ENCODE measurements around the gene FALEC.

FALEC gene

DNA sequence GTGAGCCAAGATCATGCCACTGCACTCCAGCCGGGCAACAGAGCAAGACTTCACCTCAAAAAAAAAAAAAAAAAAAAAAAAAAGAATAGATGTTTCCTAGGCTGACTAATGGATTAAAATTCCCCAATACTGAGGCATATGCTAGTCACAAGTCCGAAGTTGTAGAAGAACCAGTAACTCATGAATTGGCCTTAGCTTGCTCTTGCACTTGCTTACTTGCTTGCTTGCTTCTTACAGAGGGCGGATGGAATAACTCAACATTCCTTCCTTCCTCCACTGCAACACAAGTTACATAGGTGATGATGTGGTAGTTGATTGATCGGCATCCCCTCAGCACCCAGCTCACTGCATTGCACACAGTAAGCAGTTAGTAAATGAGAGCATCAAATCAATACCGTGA lies 31.1 kb upstream of the FALEC start:
- Mint-ChIP-seq H3K27ac (no peak overlapping the region), H3K4me3 (no peak overlapping the region), H3K36me3 (ENCODE audit: low read depth) (peaks cover 7% of the 10 kb centered on the region), H3K27me3 (ENCODE audit: low read depth) (no peaks in the 10 kb centered on the region), H3K9me3 (no peaks in the 10 kb centered on the region), H3K4me1 (peaks cover 13% of the 10 kb centered on the region)
- TF ChIP-seq, protein P1, sequence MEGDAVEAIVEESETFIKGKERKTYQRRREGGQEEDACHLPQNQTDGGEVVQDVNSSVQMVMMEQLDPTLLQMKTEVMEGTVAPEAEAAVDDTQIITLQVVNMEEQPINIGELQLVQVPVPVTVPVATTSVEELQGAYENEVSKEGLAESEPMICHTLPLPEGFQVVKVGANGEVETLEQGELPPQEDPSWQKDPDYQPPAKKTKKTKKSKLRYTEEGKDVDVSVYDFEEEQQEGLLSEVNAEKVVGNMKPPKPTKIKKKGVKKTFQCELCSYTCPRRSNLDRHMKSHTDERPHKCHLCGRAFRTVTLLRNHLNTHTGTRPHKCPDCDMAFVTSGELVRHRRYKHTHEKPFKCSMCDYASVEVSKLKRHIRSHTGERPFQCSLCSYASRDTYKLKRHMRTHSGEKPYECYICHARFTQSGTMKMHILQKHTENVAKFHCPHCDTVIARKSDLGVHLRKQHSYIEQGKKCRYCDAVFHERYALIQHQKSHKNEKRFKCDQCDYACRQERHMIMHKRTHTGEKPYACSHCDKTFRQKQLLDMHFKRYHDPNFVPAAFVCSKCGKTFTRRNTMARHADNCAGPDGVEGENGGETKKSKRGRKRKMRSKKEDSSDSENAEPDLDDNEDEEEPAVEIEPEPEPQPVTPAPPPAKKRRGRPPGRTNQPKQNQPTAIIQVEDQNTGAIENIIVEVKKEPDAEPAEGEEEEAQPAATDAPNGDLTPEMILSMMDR (IDR thresholded peaks at IDR 0.05; ENCODE audit: unreplicated experiment in 3 of 3) = no peak

DNA sequence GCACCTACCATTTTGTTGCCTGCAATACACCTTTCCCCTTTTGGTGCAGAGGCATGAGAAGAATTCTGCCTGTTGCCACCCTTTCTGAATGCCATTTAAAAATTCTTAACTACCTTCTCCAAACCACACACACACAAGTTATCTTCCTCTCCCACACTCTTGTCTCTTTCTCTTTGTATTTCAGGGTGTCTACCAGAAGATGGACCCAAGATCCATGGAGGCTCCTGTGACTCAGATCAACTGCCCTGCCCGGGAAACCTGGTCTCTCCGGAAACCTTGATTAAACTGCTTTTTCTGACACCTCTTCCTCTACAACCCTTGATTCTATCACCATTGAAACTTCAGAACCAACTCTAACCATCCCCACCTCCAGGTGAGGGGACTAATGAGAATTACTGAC lies 30.7 kb upstream of the FALEC start:
- Mint-ChIP-seq H3K27ac (peak overlapping the region in 1 of 3 experiments; percentile 23), H3K36me3 (ENCODE audit: low read depth) (peaks cover 8% of the 10 kb centered on the region), H3K4me1 (peaks cover 13% of the 10 kb centered on the region), H3K9me3 (no peaks in the 10 kb centered on the region), H3K27me3 (ENCODE audit: low read depth) (no peaks in the 10 kb centered on the region), H3K4me3 (peak overlapping the region; percentile 46 to 68 (median 63))
- TF ChIP-seq, protein P1 (IDR thresholded peaks at IDR 0.05; ENCODE audit: unreplicated experiment in 3 of 3) = no peak

DNA sequence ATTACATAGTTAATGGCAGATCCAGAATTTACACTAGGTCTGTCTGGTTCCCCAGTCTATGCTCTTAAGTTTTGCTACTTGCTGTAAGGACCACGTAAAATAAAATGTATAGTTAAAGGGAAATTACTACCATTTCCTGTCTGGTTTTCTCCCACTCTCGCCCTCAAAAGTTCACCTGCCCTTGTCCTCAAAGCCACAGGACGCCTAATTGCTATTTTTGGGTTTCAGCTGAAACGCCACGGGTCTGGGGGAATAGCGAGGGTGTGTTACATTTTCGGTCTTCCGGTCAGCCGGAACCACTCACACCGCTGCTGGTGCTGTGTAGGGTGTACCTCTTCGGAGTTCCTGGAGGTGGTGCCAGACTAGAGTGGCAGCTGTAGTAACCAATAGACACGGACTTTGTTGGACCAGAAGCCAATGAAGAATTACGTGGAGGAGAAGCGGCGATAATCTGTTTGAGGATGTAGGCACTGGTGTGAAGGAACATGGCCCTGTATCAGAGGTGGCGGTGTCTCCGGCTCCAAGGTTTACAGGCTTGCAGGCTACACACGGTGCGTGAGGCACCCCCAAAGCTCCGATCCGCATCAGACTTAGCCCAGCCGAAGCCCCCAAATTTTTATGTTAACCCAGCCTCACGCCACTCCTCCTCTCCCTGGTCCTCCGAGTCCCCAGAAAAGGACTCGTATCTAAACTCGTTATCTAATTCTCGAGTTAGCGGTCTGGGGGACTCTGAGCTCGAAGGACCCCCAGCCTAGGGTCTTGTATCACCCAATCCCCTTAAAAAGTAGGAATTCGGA lies 28.4 kb upstream of the FALEC start, which contains the start of gene TARS2:
Gene TARS2, plus strand, starts transcription at position 454 of the 797 bp plus-strand sequence. Its CDS starts 32 bp downstream, at position 486.
- H3K4me3 Mint-ChIP-seq = peak within 1 kb of the TSS; percentile 83 to 90 (median 86)
- no peaks in the 10 kb centered on the region for H3K9me3 Mint-ChIP-seq
- peak within 1 kb of the TSS; percentile 86 to 91 (median 87) for H3K27ac Mint-ChIP-seq
- TF ChIP-seq, protein P1 (IDR thresholded peaks at IDR 0.05; ENCODE audit: unreplicated experiment in 3 of 3) = peak in 1 of 3 experiments; percentile 8
- peaks cover 13% of the 10 kb centered on the region for H3K4me1 Mint-ChIP-seq
- no peaks in the 10 kb centered on the region for H3K27me3 Mint-ChIP-seq (ENCODE audit: low read depth)
- H3K36me3 Mint-ChIP-seq (ENCODE audit: low read depth) = peaks cover 23% of the 10 kb centered on the region

DNA sequence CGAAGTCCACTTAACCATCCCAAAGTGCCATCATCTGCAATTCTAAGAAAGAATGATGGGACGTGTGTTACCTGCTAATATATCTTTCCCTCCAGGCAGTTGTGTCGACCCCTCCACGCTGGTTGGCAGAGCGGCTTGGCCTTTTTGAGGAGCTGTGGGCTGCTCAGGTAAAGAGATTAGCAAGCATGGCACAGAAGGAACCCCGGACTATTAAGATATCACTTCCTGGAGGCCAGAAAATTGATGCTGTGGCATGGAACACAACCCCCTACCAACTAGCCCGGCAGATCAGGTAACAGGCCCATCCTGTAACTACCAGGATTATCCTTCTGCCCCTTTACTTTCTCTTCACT lies 27.8 kb upstream of the FALEC start:
- no peaks in the 10 kb centered on the region for H3K27me3 Mint-ChIP-seq (ENCODE audit: low read depth)
- peak overlapping the region; percentile 86 to 91 (median 87) for H3K27ac Mint-ChIP-seq
- no peaks in the 10 kb centered on the region for H3K9me3 Mint-ChIP-seq
- H3K4me1 Mint-ChIP-seq = peaks cover 13% of the 10 kb centered on the region
- peak overlapping the region; percentile 83 to 90 (median 86) for H3K4me3 Mint-ChIP-seq
- TF ChIP-seq, protein P1 (IDR thresholded peaks at IDR 0.05; ENCODE audit: unreplicated experiment in 3 of 3) = no peak
- peaks cover 27% of the 10 kb centered on the region for H3K36me3 Mint-ChIP-seq (ENCODE audit: low read depth)

DNA sequence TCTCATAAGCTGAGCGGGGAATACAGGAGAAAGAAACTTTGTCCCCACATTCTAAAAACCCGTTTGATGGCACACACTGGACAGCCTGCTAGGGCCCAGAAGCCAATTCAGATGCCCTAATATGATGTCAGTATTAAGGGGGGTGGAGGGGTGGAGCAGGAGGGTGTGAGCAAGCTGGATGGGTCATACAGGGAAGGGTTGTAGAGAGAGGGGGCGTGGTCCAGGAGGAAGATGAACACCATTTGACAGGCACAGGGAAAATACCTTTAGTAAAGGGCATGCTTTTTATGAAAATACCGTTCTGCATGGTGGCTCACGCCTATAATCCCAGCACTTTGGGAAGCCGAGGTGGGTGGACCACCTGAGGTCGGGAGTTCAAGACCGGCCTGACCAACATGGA lies 22.4 kb upstream of the FALEC start:
- H3K4me3 Mint-ChIP-seq = no peak overlapping the region
- no peaks in the 10 kb centered on the region for H3K9me3 Mint-ChIP-seq
- TF ChIP-seq, protein P1 (IDR thresholded peaks at IDR 0.05; ENCODE audit: unreplicated experiment in 3 of 3) = no peak
- H3K27ac Mint-ChIP-seq = no peak overlapping the region
- peaks cover 61% of the 10 kb centered on the region for H3K36me3 Mint-ChIP-seq (ENCODE audit: low read depth)
- no peaks in the 10 kb centered on the region for H3K27me3 Mint-ChIP-seq (ENCODE audit: low read depth)
- peaks cover 6% of the 10 kb centered on the region for H3K4me1 Mint-ChIP-seq

DNA sequence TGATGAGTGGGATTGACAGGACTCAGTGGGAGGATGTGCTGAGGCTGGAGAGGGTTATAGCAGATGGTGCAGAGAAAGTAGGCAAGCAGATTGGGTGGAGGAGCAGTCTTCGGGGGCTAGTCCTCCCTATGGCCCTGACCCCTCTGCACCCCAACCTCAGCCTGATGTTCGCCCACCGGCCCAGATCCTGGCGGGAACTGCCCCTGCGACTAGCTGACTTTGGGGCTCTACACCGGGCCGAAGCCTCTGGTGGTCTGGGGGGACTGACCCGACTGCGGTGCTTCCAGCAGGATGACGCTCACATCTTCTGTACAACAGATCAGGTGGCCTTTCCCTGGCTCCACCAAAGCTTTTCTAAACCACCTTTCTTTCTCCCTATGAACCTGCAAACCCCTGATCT lies 17.2 kb upstream of the FALEC start:
- TF ChIP-seq, protein P1 (IDR thresholded peaks at IDR 0.05; ENCODE audit: unreplicated experiment in 3 of 3) = no peak

More for the DNA sequence above, 17.2 kb upstream of the FALEC start:
- no peaks in the 10 kb centered on the region for H3K4me1 Mint-ChIP-seq
- no peak overlapping the region for H3K4me3 Mint-ChIP-seq
- peaks cover 59% of the 10 kb centered on the region for H3K36me3 Mint-ChIP-seq (ENCODE audit: low read depth)
- H3K27ac Mint-ChIP-seq = no peak overlapping the region
- H3K9me3 Mint-ChIP-seq = no peaks in the 10 kb centered on the region
- no peaks in the 10 kb centered on the region for H3K27me3 Mint-ChIP-seq (ENCODE audit: low read depth)

Data from nephron (organoid).